OCI-LY3 (cell line): ENCODE measurements around the gene ABHD16A.

Experiments used
- H2AFZ ChIP-seq: fragments of 200-600, 300-600 bp; shearing (Covaris generic); 2 replicates; pipeline ENCODE4 v1.6.0; 2014; ENCODE audit warnings: antibody characterized with exemption, low read depth, low read length
- H3K27ac ChIP-seq: fragments of 200-600, 300-600 bp; sonication (generic); 2 replicates; pipeline ENCODE4 v1.5.1; 2014; ENCODE audit warnings: mild to moderate bottlenecking, low read length, moderate library complexity, mixed read lengths
- H3K27me3 ChIP-seq: fragments of 200-600, 300-600 bp; sonication (generic); 2 replicates; pipeline ENCODE4 v1.6.1; 2014; ENCODE audit warnings: low read depth, low read length, mixed read lengths
- H3K36me3 ChIP-seq: fragments of 200-600, 300-600 bp; sonication (generic); replicated peaks from 2 replicates; pipeline ENCODE3; 2014; ENCODE audit warnings: low read depth, low read length, mixed read lengths
- H3K4me1 ChIP-seq: fragments of 300-600, 200-600 bp; sonication (generic); 2 replicates; pipeline ENCODE4 v1.6.1; 2014; ENCODE audit warnings: low read length, mixed read lengths
- H3K4me2 ChIP-seq: fragments of 200-600, 300-600 bp; sonication (generic); 2 replicates; pipeline ENCODE4 v1.6.1; 2014; ENCODE audit warnings: low read length, mixed read lengths
- H3K4me3 ChIP-seq: fragments of 300-600, 200-600 bp; sonication (generic); 2 replicates; pipeline ENCODE4 v1.5.1; 2014; ENCODE audit warnings: antibody characterized with exemption, mild to moderate bottlenecking, low read length, moderate library complexity
- H3K79me2 ChIP-seq: fragments of 300-600, 200-600 bp; shearing (Covaris generic); 2 replicates; pipeline ENCODE4 v1.6.1; 2014; ENCODE audit warnings: mild to moderate bottlenecking, low read length, mixed read lengths
- H3K9ac ChIP-seq: fragments of 300-600, 200-600 bp; shearing (Covaris generic); 2 replicates; pipeline ENCODE4 v1.6.0; 2014; ENCODE audit warnings: mild to moderate bottlenecking, low read length, moderate library complexity
- H3K9me3 ChIP-seq: fragments of 200-600, 300-600 bp; shearing (Covaris generic); 2 replicates; pipeline ENCODE4 v1.6.1; 2014; ENCODE audit warnings: low read length, mixed read lengths; ENCODE audit not compliant: insufficient read depth
- H4K20me1 ChIP-seq: fragments of 200-600, 300-600 bp; sonication (generic); 2 replicates; pipeline ENCODE4 v1.6.1; 2016; ENCODE audit warnings: low read length, mixed read lengths; ENCODE audit not compliant: insufficient read depth
- CTCF ChIP-seq: fragments of 200-600, 300-600 bp; sonication (generic); IDR thresholded peaks from 2 replicates; pipeline ENCODE4 v1.5.1; 2014; ENCODE audit warnings: antibody characterized with exemption, low read length, low read depth
- EZH2phosphoT487 ChIP-seq: fragments of 200-600 bp; shearing (Covaris generic); IDR thresholded peaks from 2 replicates; pipeline ENCODE4 v1.6.1; 2018; ENCODE audit warnings: antibody characterized with exemption, mixed run types, low read depth

Gene ABHD16A

DNA sequence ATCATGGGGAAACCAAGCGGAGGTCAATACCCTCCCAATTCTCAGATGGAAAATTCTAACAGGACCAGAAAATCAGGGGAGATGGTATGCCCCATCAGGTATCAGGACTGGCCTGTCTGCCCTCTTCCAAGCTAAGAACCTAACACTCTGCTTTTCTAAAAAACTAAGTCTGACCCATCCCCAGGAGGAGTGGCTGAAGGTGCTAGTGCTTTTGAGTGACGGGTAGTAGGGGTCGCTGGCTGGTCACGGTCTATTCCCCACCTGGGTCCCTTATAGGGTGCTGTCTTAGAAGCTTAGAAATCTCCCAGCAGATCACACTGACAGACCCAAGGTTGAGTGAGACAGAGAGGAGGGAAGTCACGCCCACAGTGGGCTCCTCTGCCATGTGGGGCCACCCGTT, 9.6 kb downstream of the ABHD16A start:
- no peaks in the 10 kb centered on the region for H3K9me3 ChIP-seq
- peaks cover 5% of the 10 kb centered on the region; the same call in 1 of the 2 replicates for H3K4me1 ChIP-seq
- peaks cover 2% of the 10 kb centered on the region for H3K36me3 ChIP-seq
- no peaks in the 10 kb centered on the region for H3K79me2 ChIP-seq
- no peak overlapping the region for H3K4me2 ChIP-seq
- H3K27me3 ChIP-seq, result no peaks in the 10 kb centered on the region
- no peak for TF ChIP-seq EZH2phosphoT487
- no peak for TF ChIP-seq CTCF
- no peaks in the 10 kb centered on the region for H4K20me1 ChIP-seq
- no peak overlapping the region for H3K4me3 ChIP-seq
- no peak overlapping the region for H2AFZ ChIP-seq
- no peak overlapping the region for H3K27ac ChIP-seq
- no peak overlapping the region for H3K9ac ChIP-seq

DNA sequence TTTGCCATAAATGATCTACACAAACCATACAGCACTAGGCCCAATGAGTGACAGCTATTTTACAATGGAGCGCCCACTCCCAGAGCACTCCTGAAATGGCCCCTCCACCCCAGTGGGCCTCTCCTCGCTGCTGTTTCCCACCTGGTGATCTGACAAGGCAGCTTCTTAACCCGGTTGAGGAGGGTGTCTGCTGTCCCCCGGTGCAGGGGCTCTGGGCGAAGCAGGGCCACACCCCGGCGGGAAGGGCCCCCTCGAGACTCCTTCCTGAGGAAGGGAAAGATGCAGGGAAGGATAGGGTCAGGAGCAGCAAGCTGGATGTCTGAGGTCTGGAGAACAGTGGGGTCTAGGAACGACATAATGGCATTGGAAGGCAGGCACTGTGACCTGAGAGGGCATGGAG, 10.2 kb downstream of the ABHD16A start:
- Histone ChIP-seq H3K27ac (no peak overlapping the region), H3K36me3 (peaks cover 2% of the 10 kb centered on the region), H2AFZ (no peak overlapping the region), H3K4me1 (peaks cover 5% of the 10 kb centered on the region; the same call in 1 of the 2 replicates), H3K79me2 (no peaks in the 10 kb centered on the region), H3K9me3 (no peaks in the 10 kb centered on the region), H3K4me3 (no peak overlapping the region), H4K20me1 (no peaks in the 10 kb centered on the region), H3K9ac (no peak overlapping the region), H3K4me2 (no peak overlapping the region), H3K27me3 (no peaks in the 10 kb centered on the region)
- no peak for TF ChIP-seq EZH2phosphoT487
- no peak for TF ChIP-seq CTCF

- peaks cover 2% of the 10 kb centered on the region for H3K36me3 ChIP-seq
These were observed 10.8 kb downstream of the ABHD16A start for GRCh38 chr6:31692353-31692752.

DNA sequence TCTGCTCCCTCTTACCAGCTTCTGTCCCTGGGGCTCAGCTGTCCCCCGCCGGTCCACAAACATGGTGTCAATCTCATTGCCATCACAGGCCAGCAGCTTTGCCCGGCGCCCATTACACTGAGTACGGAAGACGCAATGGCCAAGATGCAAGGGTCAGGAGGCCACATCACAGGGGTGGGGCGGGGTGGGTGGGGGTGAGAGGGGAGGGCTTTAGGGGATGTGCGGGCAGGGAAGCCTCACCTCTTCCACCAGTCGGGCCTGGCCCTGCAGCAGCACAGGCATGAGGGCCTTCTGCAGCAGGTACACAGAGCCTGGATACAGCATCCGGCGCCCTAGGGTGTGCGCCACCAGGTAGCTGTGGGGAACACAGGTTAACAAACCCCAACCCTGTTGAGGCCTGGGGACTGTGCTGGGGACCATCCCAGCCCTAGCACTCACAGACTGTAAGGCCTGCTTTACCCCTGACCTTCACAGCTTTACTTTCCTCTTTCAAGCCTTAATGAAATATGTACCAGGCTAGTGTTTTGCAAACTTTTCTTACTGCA, 11.5 kb downstream of the ABHD16A start:
- Histone ChIP-seq H3K36me3 (peaks cover 2% of the 10 kb centered on the region), H3K9me3 (no peaks in the 10 kb centered on the region), H3K4me1 (peaks cover 5% of the 10 kb centered on the region; the same call in 1 of the 2 replicates), H3K27me3 (no peaks in the 10 kb centered on the region), H3K9ac (no peak overlapping the region), H2AFZ (no peak overlapping the region), H3K27ac (no peak overlapping the region), H4K20me1 (no peaks in the 10 kb centered on the region), H3K4me3 (no peak overlapping the region), H3K79me2 (no peaks in the 10 kb centered on the region), H3K4me2 (no peak overlapping the region)
- TF ChIP-seq CTCF (no peak), EZH2phosphoT487 (no peak)

More at GRCh38 chr6:31692353-31692752, 10.8 kb downstream of the ABHD16A start:
- H3K27me3 ChIP-seq, result no peaks in the 10 kb centered on the region
- H4K20me1 ChIP-seq, result no peaks in the 10 kb centered on the region
- no peaks in the 10 kb centered on the region for H3K9me3 ChIP-seq
- no peaks in the 10 kb centered on the region for H3K79me2 ChIP-seq
- H3K27ac ChIP-seq, result no peak overlapping the region
- peaks cover 5% of the 10 kb centered on the region; the same call in 1 of the 2 replicates for H3K4me1 ChIP-seq
- H3K4me3 ChIP-seq, result no peak overlapping the region
- no peak for TF ChIP-seq CTCF
- no peak for TF ChIP-seq EZH2phosphoT487
- H2AFZ ChIP-seq, result no peak overlapping the region
- no peak overlapping the region for H3K4me2 ChIP-seq
- H3K9ac ChIP-seq, result no peak overlapping the region
